ENCODE data around the gene SV2A.
"Not testable (repeated sequence)": the region's sequence is repeated elsewhere in the genome, so short reads cannot be mapped to it uniquely, and the experiment has no call there.

SV2A gene

GRCh38 chr1:149916898-149917252 lies 769 bp downstream of the SV2A start:
- Mint-ChIP-seq H3K4me1 (ENCODE audit: low read depth) (peaks cover 40% of the 10 kb centered on the region), H3K9me3 (no peaks in the 10 kb centered on the region), H3K27me3 (ENCODE audit: low read depth) (no peaks in the 10 kb centered on the region), H3K36me3 (ENCODE audit: low read depth) (peaks cover 5% of the 10 kb centered on the region), H3K27ac (peak overlapping the region; percentile 83), H3K4me3 (peak overlapping the region; percentile 94)

GRCh38 chr1:149916193-149916897 lies 1.3 kb downstream of the SV2A start:
- no peaks in the 10 kb centered on the region for H3K27me3 Mint-ChIP-seq (ENCODE audit: low read depth)
- peaks cover 5% of the 10 kb centered on the region for H3K36me3 Mint-ChIP-seq (ENCODE audit: low read depth)
- H3K4me1 Mint-ChIP-seq (ENCODE audit: low read depth): peaks cover 40% of the 10 kb centered on the region
- peak overlapping the region; percentile 94 for H3K4me3 Mint-ChIP-seq
- peak overlapping the region; percentile 83 for H3K27ac Mint-ChIP-seq
- H3K9me3 Mint-ChIP-seq: no peaks in the 10 kb centered on the region

GRCh38 chr1:149915429-149916192 lies 2.0 kb downstream of the SV2A start:
- H3K4me3 Mint-ChIP-seq: peak overlapping the region; percentile 94
- peak overlapping the region; percentile 65 for H3K27ac Mint-ChIP-seq
- H3K4me1 Mint-ChIP-seq (ENCODE audit: low read depth): peaks cover 40% of the 10 kb centered on the region

DNA sequence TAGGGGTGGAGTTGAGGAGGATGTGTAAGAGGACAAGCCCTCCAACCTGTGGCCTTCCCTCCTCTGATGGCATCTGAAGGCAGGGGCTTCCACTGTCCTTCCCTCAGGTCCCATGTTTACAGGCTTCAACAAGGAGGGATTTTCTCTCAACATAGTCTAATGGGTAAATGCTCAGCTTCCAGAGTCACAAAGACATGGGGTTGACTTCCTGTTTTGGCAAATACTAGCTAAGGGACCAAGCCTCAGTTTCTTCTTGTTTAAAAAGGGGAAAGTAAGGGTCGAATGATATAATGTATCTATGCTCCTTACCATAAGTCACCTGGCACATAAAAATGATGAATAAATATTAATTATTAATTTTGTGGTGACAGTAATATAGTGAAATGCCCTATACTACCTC lies 3.1 kb downstream of the SV2A start:
- no peak overlapping the region for H3K4me3 Mint-ChIP-seq
- H3K4me1 Mint-ChIP-seq (ENCODE audit: low read depth): peaks cover 40% of the 10 kb centered on the region
- no peaks in the 10 kb centered on the region for H3K27me3 Mint-ChIP-seq (ENCODE audit: low read depth)
- H3K27ac Mint-ChIP-seq: peak overlapping the region; percentile 52
- H3K36me3 Mint-ChIP-seq (ENCODE audit: low read depth): peaks cover 12% of the 10 kb centered on the region
- H3K9me3 Mint-ChIP-seq: no peaks in the 10 kb centered on the region

More at GRCh38 chr1:149915429-149916192, 2.0 kb downstream of the SV2A start:
- no peaks in the 10 kb centered on the region for H3K27me3 Mint-ChIP-seq (ENCODE audit: low read depth)
- H3K36me3 Mint-ChIP-seq (ENCODE audit: low read depth): peaks cover 10% of the 10 kb centered on the region
- no peaks in the 10 kb centered on the region for H3K9me3 Mint-ChIP-seq

DNA sequence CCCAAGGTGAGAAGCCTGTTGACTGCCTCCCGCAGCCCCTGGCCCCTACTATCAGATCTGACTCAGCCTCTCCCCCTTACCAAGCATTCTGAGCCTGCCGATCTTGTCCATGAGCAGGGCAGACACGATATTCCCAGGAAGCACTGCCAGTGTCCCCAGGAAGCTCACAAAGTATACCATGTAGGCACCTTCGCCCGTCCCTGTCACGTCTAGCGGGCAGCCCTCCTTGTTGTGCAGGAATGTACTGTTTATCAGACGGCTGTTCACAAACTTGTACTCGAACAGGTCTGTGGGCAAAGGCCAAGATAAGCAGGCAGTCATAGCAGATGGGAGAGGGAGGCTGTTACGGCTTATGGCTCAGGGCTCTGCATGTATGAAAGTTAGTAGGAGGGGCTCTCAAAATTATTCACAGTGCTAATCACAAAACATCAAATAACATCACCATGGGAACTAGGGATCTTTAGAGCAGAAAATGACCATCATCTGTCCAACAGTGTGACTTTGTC lies 11.0 kb downstream of the SV2A start:
- peaks cover 6% of the 10 kb centered on the region for H3K4me1 Mint-ChIP-seq (ENCODE audit: low read depth)
- H3K4me3 Mint-ChIP-seq: no peak overlapping the region
- no peaks in the 10 kb centered on the region for H3K9me3 Mint-ChIP-seq
- no peak overlapping the region for H3K27ac Mint-ChIP-seq
- H3K36me3 Mint-ChIP-seq (ENCODE audit: low read depth): peaks cover 28% of the 10 kb centered on the region
- no peaks in the 10 kb centered on the region for H3K27me3 Mint-ChIP-seq (ENCODE audit: low read depth)

DNA sequence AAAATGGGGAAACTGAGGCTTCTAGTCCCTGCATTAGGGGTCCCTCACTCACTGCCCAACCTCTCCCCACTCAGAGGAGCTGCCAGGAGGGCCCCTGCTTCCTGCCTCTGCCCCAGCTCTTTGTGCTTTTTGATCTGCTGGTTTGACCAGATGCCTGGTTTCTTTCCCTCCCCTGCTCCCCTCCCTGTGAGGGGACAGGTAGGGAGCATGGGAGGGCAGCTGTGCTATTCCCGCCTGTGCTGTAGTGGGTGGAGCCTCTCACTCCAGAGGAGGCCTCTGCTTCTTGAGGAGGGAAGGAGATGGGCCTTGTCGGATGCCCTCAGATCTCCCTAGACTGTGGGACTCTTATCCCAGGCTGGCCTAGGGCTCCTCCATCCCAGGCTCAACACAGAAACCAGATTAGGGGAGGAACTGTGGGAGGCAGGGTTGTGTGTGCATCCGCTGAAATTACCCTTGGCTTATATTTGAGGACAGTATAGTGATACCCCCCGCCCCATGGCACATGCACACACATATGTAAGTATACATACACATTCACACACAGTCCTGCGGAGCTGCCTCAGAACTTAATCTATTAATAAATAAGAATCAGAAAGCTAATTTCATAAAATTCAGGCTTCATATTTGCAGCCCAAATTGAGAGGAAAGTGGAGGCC lies 13.7 kb downstream of the SV2A start:
- peaks cover 16% of the 10 kb centered on the region for H3K4me1 Mint-ChIP-seq (ENCODE audit: low read depth)
- H3K27me3 Mint-ChIP-seq (ENCODE audit: low read depth): no peaks in the 10 kb centered on the region
- H3K27ac Mint-ChIP-seq: no peak overlapping the region
- H3K9me3 Mint-ChIP-seq: no peaks in the 10 kb centered on the region
- no peak overlapping the region for H3K4me3 Mint-ChIP-seq
- peaks cover 21% of the 10 kb centered on the region for H3K36me3 Mint-ChIP-seq (ENCODE audit: low read depth)

- H3K4me1 Mint-ChIP-seq (ENCODE audit: low read depth): peaks cover 17% of the 10 kb centered on the region
- no peaks in the 10 kb centered on the region for H3K9me3 Mint-ChIP-seq
- no peaks in the 10 kb centered on the region for H3K27me3 Mint-ChIP-seq (ENCODE audit: low read depth)
- H3K36me3 Mint-ChIP-seq (ENCODE audit: low read depth): peaks cover 10% of the 10 kb centered on the region
- peak within 1 kb of the TSS; percentile 84 for H3K4me3 Mint-ChIP-seq
- peak within 1 kb of the TSS; percentile 86 for H3K27ac Mint-ChIP-seq
Measured at GRCh38 chr1:149899460-149900284, 18.0 kb downstream of the SV2A start, which contains the start of gene BOLA1. Gene BOLA1 (plus strand): TSS chr1:149899568. CDS start chr1:149900060, 492 bp downstream.

GRCh38 chr1:149896575-149896974 lies 21.1 kb downstream of the SV2A start:
- H3K27me3 Mint-ChIP-seq (ENCODE audit: low read depth): no peaks in the 10 kb centered on the region
- peaks cover 4% of the 10 kb centered on the region for H3K36me3 Mint-ChIP-seq (ENCODE audit: low read depth)
- peaks cover 14% of the 10 kb centered on the region for H3K4me1 Mint-ChIP-seq (ENCODE audit: low read depth)
- no peaks in the 10 kb centered on the region for H3K9me3 Mint-ChIP-seq
- H3K4me3 Mint-ChIP-seq: no peak overlapping the region
- no peak overlapping the region for H3K27ac Mint-ChIP-seq

- Mint-ChIP-seq H3K27ac (no peak overlapping the region), H3K9me3 (no peaks in the 10 kb centered on the region), H3K36me3 (ENCODE audit: low read depth) (peaks cover 2% of the 10 kb centered on the region), H3K4me1 (ENCODE audit: low read depth) (peaks cover 4% of the 10 kb centered on the region), H3K4me3 (no peak overlapping the region), H3K27me3 (ENCODE audit: low read depth) (no peaks in the 10 kb centered on the region)
Measured at GRCh38 chr1:149888999-149889289, 28.7 kb downstream of the SV2A start.

- peaks cover 2% of the 10 kb centered on the region for H3K36me3 Mint-ChIP-seq (ENCODE audit: low read depth)
Measured at GRCh38 chr1:149888247-149888998, 29.2 kb downstream of the SV2A start.

DNA sequence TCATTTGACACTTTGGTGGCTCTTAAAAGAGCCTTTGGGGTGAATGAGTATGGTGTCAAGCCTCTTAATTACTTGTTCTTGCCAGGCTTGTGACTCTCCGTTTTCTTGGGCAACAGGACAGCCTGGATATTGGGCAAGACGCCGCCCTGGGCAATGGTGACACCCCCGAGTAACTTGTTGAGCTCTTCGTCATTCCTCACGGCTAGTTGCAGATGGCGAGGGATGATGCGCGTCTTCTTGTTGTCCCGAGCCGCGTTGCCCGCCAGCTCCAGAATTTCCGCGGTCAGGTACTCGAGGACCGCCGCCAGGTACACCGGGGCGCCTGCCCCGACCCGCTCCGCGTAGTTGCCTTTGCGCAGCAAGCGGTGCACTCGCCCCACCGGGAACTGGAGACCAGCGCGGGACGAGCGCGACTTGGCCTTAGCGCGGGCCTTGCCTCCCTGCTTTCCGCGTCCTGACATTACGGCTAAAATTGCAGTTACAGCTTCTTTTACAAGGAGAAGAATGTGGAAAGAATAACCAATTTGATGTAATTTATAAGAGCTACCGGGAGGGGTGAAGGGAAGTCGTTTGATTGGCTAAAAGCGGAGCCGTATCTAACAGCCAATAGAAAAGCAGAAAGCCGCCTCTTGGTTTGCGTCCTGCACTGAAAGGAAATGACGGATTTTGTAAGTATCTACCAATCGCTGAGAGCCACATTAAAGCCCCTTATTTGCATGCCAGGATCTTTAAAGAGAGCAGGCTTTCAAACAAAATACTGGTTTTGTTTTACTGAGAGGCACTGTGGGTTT lies 30.0 kb downstream of the SV2A start:
- Mint-ChIP-seq H3K4me3 (no peak overlapping the region), H3K27me3 (ENCODE audit: low read depth) (no peaks in the 10 kb centered on the region), H3K9me3 (no peaks in the 10 kb centered on the region), H3K4me1 (ENCODE audit: low read depth) (peaks cover 8% of the 10 kb centered on the region), H3K27ac (no peak overlapping the region), H3K36me3 (ENCODE audit: low read depth) (peaks cover 2% of the 10 kb centered on the region)

More at GRCh38 chr1:149888247-149888998, 29.2 kb downstream of the SV2A start:
- Mint-ChIP-seq H3K27me3 (ENCODE audit: low read depth) (no peaks in the 10 kb centered on the region), H3K4me3 (no peak overlapping the region), H3K9me3 (no peaks in the 10 kb centered on the region), H3K4me1 (ENCODE audit: low read depth) (peaks cover 7% of the 10 kb centered on the region), H3K27ac (no peak overlapping the region)

DNA sequence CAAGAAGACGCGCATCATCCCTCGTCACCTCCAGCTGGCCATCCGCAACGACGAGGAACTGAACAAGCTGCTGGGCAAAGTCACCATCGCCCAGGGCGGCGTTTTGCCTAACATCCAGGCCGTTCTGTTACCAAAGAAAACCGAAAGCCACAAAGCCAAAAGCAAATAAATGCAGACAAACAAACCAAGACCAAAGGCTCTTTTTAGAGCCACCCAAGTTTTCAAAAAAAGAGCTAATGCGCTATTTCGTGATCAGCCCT lies 30.5 kb downstream of the SV2A start:
- H3K4me1 Mint-ChIP-seq (ENCODE audit: low read depth): peaks cover 11% of the 10 kb centered on the region
- not testable (repeated sequence) for H3K27ac Mint-ChIP-seq; H3K27me3 Mint-ChIP-seq (ENCODE audit: low read depth); H3K9me3 Mint-ChIP-seq; H3K36me3 Mint-ChIP-seq (ENCODE audit: low read depth); H3K4me3 Mint-ChIP-seq

Measured in T-helper 1 cell treated with Interleukin-12 subunit alpha and Interleukin-12 subunit beta and Interleukin-4 antibody, amounts not matched to agents 30 μg/mL and 1 μg/mL, for 36 hours (primary cell).